Smooth muscle cell (in vitro differentiated cells): ENCODE data around the gene PRTG. TPM values are rescaled to one million over a fixed set of nuclear protein-coding genes. Genes with fewer than 3 reads are reported as not detected.
"Not testable (repeated sequence)": the region's sequence is repeated elsewhere in the genome, so short reads cannot be mapped to it uniquely, and the experiment has no call there.

Source experiments
- DNase-seq: peaks from one replicate; lab custom pipeline; 2025; ENCODE audit not compliant: unreplicated experiment; lab: John Stamatoyannopoulos, UW
- H2AFZ ChIP-seq: fragments of 200-600 bp; sonication (generic); 2 replicates; pipeline ENCODE4 v1.6.0; 2016; ENCODE audit warnings: antibody characterized with exemption, low read depth, mild to moderate bottlenecking
- H3F3A ChIP-seq: fragments of 200-600 bp; sonication (generic); 2 replicates; pipeline ENCODE4 v1.6.0; 2017; ENCODE audit warnings: antibody characterized with exemption, low read depth
- H3K27ac ChIP-seq: fragments of 200-600 bp; sonication (generic); 2 replicates; pipeline ENCODE4 v1.5.1; 2016; ENCODE audit warnings: low read depth, mild to moderate bottlenecking
- H3K27me3 ChIP-seq: fragments of 200-600 bp; sonication (generic); 2 replicates; pipeline ENCODE4 v1.6.1; 2016; ENCODE audit warnings: low read depth, mild to moderate bottlenecking
- H3K36me3 ChIP-seq: fragments of 200-600 bp; sonication (generic); 2 replicates; pipeline ENCODE4 v1.5.1; 2016; ENCODE audit warnings: low read depth
- H3K4me1 ChIP-seq: fragments of 200-600 bp; sonication (generic); 2 replicates; pipeline ENCODE4 v1.5.1; 2016; ENCODE audit warnings: low read depth
- H3K4me2 ChIP-seq: fragments of 200-600 bp; sonication (generic); 2 replicates; pipeline ENCODE4 v1.6.0; 2016; ENCODE audit warnings: mild to moderate bottlenecking
- H3K4me3 ChIP-seq: fragments of 200-600 bp; sonication (generic); 2 replicates; pipeline ENCODE4 v1.5.1; 2016; ENCODE audit warnings: mild to moderate bottlenecking
- H3K79me2 ChIP-seq: fragments of 200-600 bp; sonication (generic); 2 replicates; pipeline ENCODE4 v1.6.0; 2016; ENCODE audit warnings: low read depth, mild to moderate bottlenecking
- H3K9ac ChIP-seq: fragments of 200-600 bp; sonication (generic); 2 replicates; pipeline ENCODE4 v1.6.0; 2016; ENCODE audit warnings: low read depth
- H3K9me3 ChIP-seq: fragments of 200-600 bp; sonication (generic); replicated peaks from 2 replicates; pipeline ENCODE4 v1.5.1; 2016; ENCODE audit warnings: low read depth
- H4K20me1 ChIP-seq: fragments of 200-600 bp; sonication (generic); 2 replicates; pipeline ENCODE4 v1.6.0; 2016; ENCODE audit warnings: low read depth
- WGBS: methylation state at CpG from one replicate; pipeline ENCODE4 v1.1.7; 2016; ENCODE audit warnings: low lambda C conversion rate; 5-methylcytosine and 5-hydroxymethylcytosine counted together
- polyA plus RNA-seq: library from polyadenylated mRNA; unstranded; fragments of >200 nt; fragmentation: Nextera tagmentation; extraction: Ambion mirVana; gene quantifications from 2 replicates; pipeline ENCODE4 v1.2.1, GENCODE V29; 2016
- total RNA-seq: library from RNA; depleted of rRNA; stranded (reverse); fragments of >200 nt; gene quantifications from 2 replicates; pipeline ENCODE4 v1.2.3, GENCODE V29; 2014
- TF ChIP-seq, protein P1 (sequence below): fragments of 200-600 bp; sonication (generic); IDR thresholded peaks from 2 replicates; pipeline ENCODE4 v1.5.1; 2017; ENCODE audit warnings: borderline replicate concordance, mild to moderate bottlenecking, antibody characterized with exemption; ENCODE audit not compliant: insufficient read depth, poor library complexity, severe bottlenecking

Gene PRTG
- total and polyA plus RNA-seq, 2 experiments from 2014 or later, result 2.4 to 17.2 TPM

DNA sequence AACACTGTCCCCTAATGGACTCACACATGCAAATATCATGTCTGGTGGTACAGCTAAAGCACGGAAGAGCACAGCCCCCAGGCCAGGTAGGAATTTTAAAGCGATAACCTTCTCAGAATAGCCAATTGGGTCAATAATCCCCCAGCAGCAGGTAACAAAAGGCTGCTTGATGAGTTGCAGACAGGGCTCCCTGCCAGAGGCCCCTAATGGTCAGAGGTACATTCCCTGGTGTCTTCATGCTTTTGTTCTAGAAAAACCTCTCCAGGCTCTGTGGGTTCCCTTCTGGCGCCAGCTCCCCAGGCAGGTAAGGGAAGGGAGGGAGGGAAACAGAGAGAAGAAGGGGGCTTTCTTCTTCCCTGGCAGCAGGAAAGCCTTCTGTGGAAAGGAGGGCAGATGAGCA is 43.4 kb upstream of the PRTG start:
- Histone ChIP-seq H3K27me3 (no peaks in the 10 kb centered on the region), H3K36me3 (no peaks in the 10 kb centered on the region), H3K27ac (no peak overlapping the region), H3K4me1 (peaks cover 22% of the 10 kb centered on the region), H3K4me2 (no peak overlapping the region), H3K79me2 (no peaks in the 10 kb centered on the region), H3K9me3 (no peaks in the 10 kb centered on the region), H3K9ac (no peak overlapping the region), H4K20me1 (no peaks in the 10 kb centered on the region), H3F3A (peaks cover 7% of the 10 kb centered on the region), H2AFZ (no peak overlapping the region), H3K4me3 (no peak overlapping the region)
- TF ChIP-seq, protein P1, sequence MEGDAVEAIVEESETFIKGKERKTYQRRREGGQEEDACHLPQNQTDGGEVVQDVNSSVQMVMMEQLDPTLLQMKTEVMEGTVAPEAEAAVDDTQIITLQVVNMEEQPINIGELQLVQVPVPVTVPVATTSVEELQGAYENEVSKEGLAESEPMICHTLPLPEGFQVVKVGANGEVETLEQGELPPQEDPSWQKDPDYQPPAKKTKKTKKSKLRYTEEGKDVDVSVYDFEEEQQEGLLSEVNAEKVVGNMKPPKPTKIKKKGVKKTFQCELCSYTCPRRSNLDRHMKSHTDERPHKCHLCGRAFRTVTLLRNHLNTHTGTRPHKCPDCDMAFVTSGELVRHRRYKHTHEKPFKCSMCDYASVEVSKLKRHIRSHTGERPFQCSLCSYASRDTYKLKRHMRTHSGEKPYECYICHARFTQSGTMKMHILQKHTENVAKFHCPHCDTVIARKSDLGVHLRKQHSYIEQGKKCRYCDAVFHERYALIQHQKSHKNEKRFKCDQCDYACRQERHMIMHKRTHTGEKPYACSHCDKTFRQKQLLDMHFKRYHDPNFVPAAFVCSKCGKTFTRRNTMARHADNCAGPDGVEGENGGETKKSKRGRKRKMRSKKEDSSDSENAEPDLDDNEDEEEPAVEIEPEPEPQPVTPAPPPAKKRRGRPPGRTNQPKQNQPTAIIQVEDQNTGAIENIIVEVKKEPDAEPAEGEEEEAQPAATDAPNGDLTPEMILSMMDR, result no peak
- no peak for DNase-seq
- 49% methylated on average over 3 of the region's 3 CpGs for WGBS

DNA sequence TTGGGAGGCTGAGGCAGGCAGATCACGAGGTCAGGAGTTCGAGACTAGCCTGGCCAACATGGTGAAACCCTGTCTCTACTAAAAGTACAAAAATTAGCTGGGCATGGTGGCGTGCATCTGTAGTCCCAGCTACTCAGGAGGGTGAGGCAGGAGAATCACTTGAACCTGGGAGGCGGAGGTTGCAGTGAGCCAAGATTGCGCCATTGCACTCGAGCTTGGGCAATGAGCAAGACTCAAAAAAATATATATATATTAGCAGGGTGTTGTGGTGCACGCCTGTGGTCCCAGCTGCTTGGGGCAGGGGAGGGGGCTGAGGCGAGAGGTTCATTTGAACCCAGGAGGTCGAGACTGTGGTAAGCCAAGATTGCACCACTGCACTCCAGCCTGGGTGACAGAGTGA is 42.6 kb upstream of the PRTG start:
- 95% methylated on average over 9 of the region's 9 CpGs for WGBS
- not testable (repeated sequence) for DNase-seq

DNA sequence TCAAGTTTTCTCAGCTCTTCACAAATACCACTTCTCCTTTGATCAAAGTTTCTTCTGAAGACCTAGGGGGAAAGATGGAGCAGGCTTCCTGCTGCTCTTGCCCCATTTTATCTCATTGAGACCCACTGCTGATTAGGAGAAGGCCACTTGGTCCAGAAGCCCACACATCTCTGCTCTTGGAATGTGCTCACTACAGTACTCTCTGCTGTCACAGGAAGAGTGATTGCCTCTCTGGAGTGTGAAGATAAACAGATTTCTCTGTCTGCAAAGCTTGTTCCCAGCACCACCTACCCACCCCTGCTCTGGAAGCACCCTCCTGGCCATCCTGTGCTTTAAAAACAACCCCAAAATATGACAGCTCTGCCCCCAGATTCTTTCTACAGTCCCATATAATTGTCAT is 41.3 kb upstream of the PRTG start:
- peak overlapping the region; percentile 27 for H3K4me2 ChIP-seq
- H3F3A ChIP-seq, result peaks cover 7% of the 10 kb centered on the region
- no peak overlapping the region for H3K27ac ChIP-seq
- no peaks in the 10 kb centered on the region for H3K27me3 ChIP-seq
- no peaks in the 10 kb centered on the region for H4K20me1 ChIP-seq
- no peaks in the 10 kb centered on the region for H3K36me3 ChIP-seq
- no peak overlapping the region for H2AFZ ChIP-seq
- H3K9me3 ChIP-seq, result no peaks in the 10 kb centered on the region
- DNase-seq, result no peak
- peaks cover 22% of the 10 kb centered on the region for H3K4me1 ChIP-seq
- no peak overlapping the region for H3K9ac ChIP-seq
- no peaks in the 10 kb centered on the region for H3K79me2 ChIP-seq
- TF ChIP-seq, protein P1, result no peak
- no peak overlapping the region for H3K4me3 ChIP-seq

More for the DNA sequence above, 42.6 kb upstream of the PRTG start:
- peaks cover 22% of the 10 kb centered on the region for H3K4me1 ChIP-seq
- H3F3A ChIP-seq, H3K27me3 ChIP-seq, H3K79me2 ChIP-seq, H2AFZ ChIP-seq, H3K4me2 ChIP-seq, H3K27ac ChIP-seq, H4K20me1 ChIP-seq, H3K4me3 ChIP-seq, H3K36me3 ChIP-seq, H3K9ac ChIP-seq, H3K9me3 ChIP-seq: not testable (repeated sequence)

DNA sequence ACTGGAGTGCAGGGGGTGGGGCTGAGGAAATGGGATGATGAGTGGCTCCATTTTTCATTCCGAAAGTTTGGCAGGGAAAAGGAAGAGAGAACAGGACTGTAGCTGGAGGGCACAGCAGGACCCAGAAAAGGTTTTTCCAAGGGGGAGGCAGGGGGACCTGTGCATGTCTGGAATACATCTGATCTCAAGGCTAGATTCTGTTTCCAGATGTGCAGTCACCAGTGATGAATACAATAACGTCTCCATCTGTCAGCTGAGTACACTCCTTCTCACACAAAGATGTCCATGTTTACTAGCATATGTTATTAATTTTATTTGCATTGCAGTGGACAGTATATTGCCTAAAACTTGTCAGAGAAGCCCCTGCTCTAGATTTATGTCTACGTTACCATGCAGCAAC is 39.9 kb upstream of the PRTG start:
- no peak overlapping the region for H3K4me2 ChIP-seq

More for the DNA sequence above, 39.9 kb upstream of the PRTG start:
- H3K27me3 ChIP-seq, result no peaks in the 10 kb centered on the region
- H3K27ac ChIP-seq, result no peak overlapping the region
- no peak overlapping the region for H2AFZ ChIP-seq
- peaks cover 7% of the 10 kb centered on the region for H3F3A ChIP-seq
- H3K4me1 ChIP-seq, result peaks cover 22% of the 10 kb centered on the region
- H3K4me3 ChIP-seq, result no peak overlapping the region
- WGBS, result 57% methylated on average over 3 of the region's 3 CpGs
- no peaks in the 10 kb centered on the region for H3K79me2 ChIP-seq
- H3K9ac ChIP-seq, result no peak overlapping the region
- TF ChIP-seq, protein P1, result no peak
- no peaks in the 10 kb centered on the region for H3K36me3 ChIP-seq
- H4K20me1 ChIP-seq, result no peaks in the 10 kb centered on the region
- H3K9me3 ChIP-seq, result no peaks in the 10 kb centered on the region
- no peak for DNase-seq
